Endodermal cell (in vitro differentiated cells): ENCODE results near the gene PRAMEF11. TPM values are rescaled to one million over a fixed set of nuclear protein-coding genes. Genes with fewer than 3 reads are reported as not detected.
"Not testable (repeated sequence)": the region's sequence is repeated elsewhere in the genome, so short reads cannot be mapped to it uniquely, and the experiment has no call there.

Experiments
- DNase-seq: peaks from one replicate; pipeline ENCODE4 v3.0.0-alpha.2; 2017
- H3K27ac ChIP-seq: 2 replicates; pipeline ENCODE4 v1.5.1; 2013; ENCODE audit warnings: mild to moderate bottlenecking, low read depth, low read length, moderate library complexity
- H3K27me3 ChIP-seq: 2 replicates; pipeline ENCODE4 v1.6.1; 2013; ENCODE audit warnings: mild to moderate bottlenecking, low read length, moderate library complexity; ENCODE audit not compliant: insufficient read depth, control insufficient read depth, poor library complexity, severe bottlenecking
- H3K36me3 ChIP-seq: 2 replicates; pipeline ENCODE4 v1.7.0; 2013; ENCODE audit warnings: mild to moderate bottlenecking, low read length, moderate library complexity; ENCODE audit not compliant: control insufficient read depth, insufficient read depth
- H3K4me1 ChIP-seq: one replicate; pipeline ENCODE4 v1.7.0; 2013; ENCODE audit warnings: low read length; ENCODE audit not compliant: control insufficient read depth, insufficient read depth
- H3K4me3 ChIP-seq: 2 replicates; pipeline ENCODE4 v1.5.1; 2013; ENCODE audit warnings: mild to moderate bottlenecking, low read length, moderate library complexity
- H3K9ac ChIP-seq: 2 replicates; pipeline ENCODE4 v1.6.1; 2013; ENCODE audit warnings: mild to moderate bottlenecking, low read length, moderate library complexity; ENCODE audit not compliant: poor library complexity, severe bottlenecking; ENCODE audit errors: extremely low read depth
- H3K9me3 ChIP-seq: 2 replicates; pipeline ENCODE4 v1.6.1; 2013; ENCODE audit warnings: mild to moderate bottlenecking, low read length, moderate library complexity; ENCODE audit not compliant: control insufficient read depth
- H3K27ac Mint-ChIP-seq: 2 replicates; pipeline ENCODE4 v1.8.0; 2020; ENCODE audit warnings: mixed read lengths
- H3K27me3 Mint-ChIP-seq: 2 replicates; pipeline ENCODE4 v1.8.0; 2021; ENCODE audit warnings: mild to moderate bottlenecking, mixed read lengths; ENCODE audit not compliant: insufficient read depth
- H3K36me3 Mint-ChIP-seq: 2 replicates; pipeline ENCODE4 v1.8.0; 2020; ENCODE audit warnings: low read depth, mixed read lengths
- H3K4me1 Mint-ChIP-seq: 2 replicates; pipeline ENCODE4 v1.8.0; 2020; ENCODE audit warnings: mixed read lengths
- H3K4me3 Mint-ChIP-seq: 2 replicates; pipeline ENCODE4 v1.8.0; 2020; ENCODE audit warnings: mild to moderate bottlenecking, moderate library complexity, mixed read lengths
- H3K9me3 Mint-ChIP-seq: 2 replicates; pipeline ENCODE4 v1.8.0; 2020; ENCODE audit warnings: mild to moderate bottlenecking, mixed read lengths
- WGBS, 2 experiments: methylation state at CpG; one replicate each; pipeline versions ENCODE4 v1.1.5 to v1.1.7; 2013; ENCODE audit warnings: missing lambda C conversion rate in 2 of 2, mixed read lengths in 1 of 2; ENCODE audit not compliant: insufficient coverage in 1 of 2, insufficient read length in 1 of 2; 5-methylcytosine and 5-hydroxymethylcytosine counted together
- total RNA-seq, 2 donors: library from RNA; stranded (reverse); fragmentation: NEBNext Ultra II Directional in 1 of 2; extraction: Animal tissue kit (Norgen Biotek cat#: 25700) in 1 of 2; gene quantifications; 2 replicates in 1 of 2; 3 replicates in 1 of 2; pipeline ENCODE4 v1.2.1, GENCODE V29; 2021
- TF ChIP-seq, protein P1 (sequence below): fragments of 200-600 bp; sonication (generic); conservative IDR thresholded peaks from 2 replicates; pipeline ENCODE4 v1.5.0; 2021; ENCODE audit warnings: antibody characterized with exemption, mild to moderate bottlenecking

The PRAMEF11 gene
- total RNA-seq, 2 donors from 2014 or later, result not detected

DNA sequence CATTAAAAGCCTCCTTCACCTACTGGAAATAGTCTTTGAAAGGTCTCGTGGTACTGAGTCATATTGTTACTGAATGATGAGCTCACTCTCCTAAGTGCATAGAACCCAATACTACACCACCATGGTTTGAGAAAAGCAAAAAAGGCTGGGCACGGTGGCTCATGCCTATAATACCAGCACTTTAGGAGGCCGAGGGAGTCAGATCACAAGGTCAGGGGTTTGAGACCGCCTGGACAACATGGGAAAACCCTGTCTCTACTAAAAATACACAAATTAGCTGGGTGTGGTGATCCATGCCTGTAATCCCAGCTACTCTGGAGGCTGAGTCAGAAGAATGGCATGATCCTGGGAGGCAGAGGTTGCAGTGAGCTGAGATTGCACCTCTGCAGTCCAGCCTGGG, 20.6 kb upstream of the PRAMEF11 start:
- no peak overlapping the region for H3K27ac Mint-ChIP-seq
- 55% methylated on average over 4 of the region's 4 CpGs; no CpG with 5 or more reads in 1 of the 2 experiments for WGBS, 2 experiments
- Histone ChIP-seq H3K36me3 (no peaks in the 10 kb centered on the region), H3K4me3 (no peak overlapping the region), H3K4me1 (no peaks in the 10 kb centered on the region), H3K27ac (no peak overlapping the region), H3K9ac (no peak overlapping the region), H3K9me3 (peaks cover 27% of the 10 kb centered on the region), H3K27me3 (no peaks in the 10 kb centered on the region)
- H3K36me3 Mint-ChIP-seq, result peaks cover 3% of the 10 kb centered on the region
- DNase-seq, result no peak
- no peak overlapping the region for H3K4me3 Mint-ChIP-seq
- TF ChIP-seq, protein P1, sequence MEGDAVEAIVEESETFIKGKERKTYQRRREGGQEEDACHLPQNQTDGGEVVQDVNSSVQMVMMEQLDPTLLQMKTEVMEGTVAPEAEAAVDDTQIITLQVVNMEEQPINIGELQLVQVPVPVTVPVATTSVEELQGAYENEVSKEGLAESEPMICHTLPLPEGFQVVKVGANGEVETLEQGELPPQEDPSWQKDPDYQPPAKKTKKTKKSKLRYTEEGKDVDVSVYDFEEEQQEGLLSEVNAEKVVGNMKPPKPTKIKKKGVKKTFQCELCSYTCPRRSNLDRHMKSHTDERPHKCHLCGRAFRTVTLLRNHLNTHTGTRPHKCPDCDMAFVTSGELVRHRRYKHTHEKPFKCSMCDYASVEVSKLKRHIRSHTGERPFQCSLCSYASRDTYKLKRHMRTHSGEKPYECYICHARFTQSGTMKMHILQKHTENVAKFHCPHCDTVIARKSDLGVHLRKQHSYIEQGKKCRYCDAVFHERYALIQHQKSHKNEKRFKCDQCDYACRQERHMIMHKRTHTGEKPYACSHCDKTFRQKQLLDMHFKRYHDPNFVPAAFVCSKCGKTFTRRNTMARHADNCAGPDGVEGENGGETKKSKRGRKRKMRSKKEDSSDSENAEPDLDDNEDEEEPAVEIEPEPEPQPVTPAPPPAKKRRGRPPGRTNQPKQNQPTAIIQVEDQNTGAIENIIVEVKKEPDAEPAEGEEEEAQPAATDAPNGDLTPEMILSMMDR, result no peak
- H3K4me1 Mint-ChIP-seq, result no peaks in the 10 kb centered on the region
- H3K9me3 Mint-ChIP-seq, result peaks cover 82% of the 10 kb centered on the region
- H3K27me3 Mint-ChIP-seq, result no peaks in the 10 kb centered on the region

- H3K9ac ChIP-seq, H3K4me3 Mint-ChIP-seq, H3K36me3 Mint-ChIP-seq, H3K4me1 ChIP-seq, DNase-seq, H3K27ac Mint-ChIP-seq, H3K4me3 ChIP-seq, H3K4me1 Mint-ChIP-seq, H3K36me3 ChIP-seq, H3K27me3 Mint-ChIP-seq, H3K27ac ChIP-seq, H3K27me3 ChIP-seq: not testable (repeated sequence)
- WGBS, 2 experiments, result 73 to 84% methylated on average over 4 to 7 of the region's 7 CpGs
- peaks cover 79% of the 10 kb centered on the region for H3K9me3 Mint-ChIP-seq
- H3K9me3 ChIP-seq, result peaks cover 27% of the 10 kb centered on the region
Measured at GRCh38 chr1:12848620-12849019, 17.4 kb upstream of the PRAMEF11 start, which contains the start of gene HNRNPCL1. TSS of gene HNRNPCL1 (minus strand) at chr1:12848720. CDS start at chr1:12848289, 431 bp downstream.

- 43 to 46% methylated on average over 2 of the region's 2 CpGs for WGBS, 2 experiments
- not testable (repeated sequence) for H3K27ac ChIP-seq, H3K27me3 ChIP-seq, H3K4me3 ChIP-seq, H3K36me3 ChIP-seq, H3K4me1 ChIP-seq, H3K9ac ChIP-seq, H3K36me3 Mint-ChIP-seq, H3K4me1 Mint-ChIP-seq, H3K9me3 ChIP-seq, H3K4me3 Mint-ChIP-seq, H3K27me3 Mint-ChIP-seq, H3K27ac Mint-ChIP-seq, DNase-seq
- peaks cover 66% of the 10 kb centered on the region for H3K9me3 Mint-ChIP-seq
Measured at GRCh38 chr1:12833251-12833650, 2.0 kb upstream of the PRAMEF11 start.

DNA sequence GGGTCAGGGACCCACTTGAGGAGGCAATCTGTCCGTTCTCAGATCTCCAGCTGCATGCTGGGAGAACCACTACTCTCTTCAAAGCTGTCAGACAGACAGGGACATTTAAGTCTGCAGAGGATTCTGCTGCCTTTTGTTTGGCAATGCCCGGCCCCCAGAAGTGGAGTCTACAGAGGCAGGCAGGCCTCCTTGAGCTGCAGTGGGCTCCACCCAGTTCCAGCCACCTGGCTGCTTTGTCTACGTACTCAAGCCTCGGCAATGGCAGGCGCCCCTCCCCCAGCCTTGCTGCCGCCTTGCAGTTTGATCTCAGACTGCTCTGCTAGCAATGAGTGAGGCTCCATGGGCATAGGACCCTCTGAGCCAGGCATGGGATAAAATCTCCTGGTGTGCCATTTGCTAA, 12.1 kb downstream of the PRAMEF11 start:
- H3K9me3 Mint-ChIP-seq, result peaks cover 75% of the 10 kb centered on the region
- H3K4me3 ChIP-seq, H3K9ac ChIP-seq, H3K27me3 Mint-ChIP-seq, H3K36me3 Mint-ChIP-seq, H3K4me1 ChIP-seq, H3K4me1 Mint-ChIP-seq, H3K27ac Mint-ChIP-seq, H3K4me3 Mint-ChIP-seq, H3K36me3 ChIP-seq, H3K27ac ChIP-seq, DNase-seq, H3K27me3 ChIP-seq, H3K9me3 ChIP-seq: not testable (repeated sequence)
- WGBS, 2 experiments, result 68 to 90% methylated on average over 2 to 6 of the region's 6 CpGs
